ENCODE data around the gene TMPRSS4. TPM values are rescaled to one million over a fixed set of nuclear protein-coding genes. Genes with fewer than 3 reads are reported as not detected.

The TMPRSS4 gene
- total RNA-seq, 1 experiment from 2014 or later, result 1.5 TPM

- H3K4me1 ChIP-seq (ENCODE audit: control insufficient read depth in 1 of 2, insufficient read depth in 2 of 2, low read length in 2 of 2), result peaks cover 0 to 7% of the 10 kb centered on the region in 2 experiments; a peak in 1 of 4 replicates
- intact Hi-C loops (cut with micrococcal nuclease), result no loop called here
- H4K20me1 ChIP-seq (ENCODE audit: insufficient read depth), result no peaks in the 10 kb centered on the region
- H3K36me3 ChIP-seq (ENCODE audit: control insufficient read depth in 1 of 2, insufficient read depth in 2 of 2, low read length in 2 of 2), result no peaks in the 10 kb centered on the region
- no peaks in the 10 kb centered on the region for H3K9me2 ChIP-seq (ENCODE audit: insufficient read depth)
- TF ChIP-seq ATF3 (IDR thresholded peaks at IDR 0.05) (no peak), EZH2phosphoT487 (IDR thresholded peaks at IDR 0.05; ENCODE audit: borderline replicate concordance) (no peak), ELF1 (IDR thresholded peaks at IDR 0.05; ENCODE audit: borderline replicate concordance, low read depth) (no peak), CEBPB (IDR thresholded peaks at IDR 0.05; ENCODE audit: low read depth) (no peak)
- H3K27ac ChIP-seq (ENCODE audit: low read depth, low read length), result no peak overlapping the region
- no TSS peak for BruUV-seq (replicated peaks)
- no peak overlapping the region for H3K4me3 ChIP-seq (replicated peaks in 1 of 2; ENCODE audit: low read depth in 1 of 2, low read length in 2 of 2)
- no peak overlapping the region for H2AFZ ChIP-seq (ENCODE audit: low read depth, low read length, poor library complexity, severe bottlenecking)
- peak; percentile 25; the same call in 1 of the 2 replicates for ATAC-seq
- H3K4me2 ChIP-seq (ENCODE audit: low read length), result no peak overlapping the region
- ChIA-PET RAD21 (ENCODE audit: low non-redundant PET in 1 of 2, low total read pairs in 2 of 2, uncharacterized antibody in 2 of 2, unreplicated experiment in 2 of 2) (no interaction called here), POLR2A (no interaction called here), CTCF (no interaction called here)
- no peak overlapping the region for H3K9ac ChIP-seq (ENCODE audit: low read length)
- no peak for DNase-seq (ENCODE audit: low read depth, low spot score)
- H3K9me3 ChIP-seq (ENCODE audit: control insufficient read depth in 1 of 2, insufficient read depth in 1 of 2, low read depth in 1 of 2, low read length in 2 of 2), result no peaks in the 10 kb centered on the region
- H3K79me2 ChIP-seq (ENCODE audit: insufficient read depth, low read length), result no peaks in the 10 kb centered on the region
- no peaks in the 10 kb centered on the region for H3K27me3 ChIP-seq (ENCODE audit: insufficient read depth, low read length)
Observed at GRCh38 chr11:118059246-118059940, 17.5 kb upstream of the TMPRSS4 start.

- no TSS peak for BruUV-seq (replicated peaks)
- Histone ChIP-seq H3K4me1 (ENCODE audit: control insufficient read depth in 1 of 2, insufficient read depth in 2 of 2, low read length in 2 of 2) (peaks cover 0 to 7% of the 10 kb centered on the region in 2 experiments; a peak in 1 of 4 replicates), H3K27ac (ENCODE audit: low read depth, low read length) (no peak overlapping the region), H3K36me3 (ENCODE audit: control insufficient read depth in 1 of 2, insufficient read depth in 2 of 2, low read length in 2 of 2) (no peaks in the 10 kb centered on the region), H3K9me3 (ENCODE audit: control insufficient read depth in 1 of 2, insufficient read depth in 1 of 2, low read depth in 1 of 2, low read length in 2 of 2) (no peaks in the 10 kb centered on the region), H4K20me1 (ENCODE audit: insufficient read depth) (no peaks in the 10 kb centered on the region), H3K4me3 (replicated peaks in 1 of 2; ENCODE audit: low read depth in 1 of 2, low read length in 2 of 2) (no peak overlapping the region), H2AFZ (ENCODE audit: low read depth, low read length, poor library complexity, severe bottlenecking) (no peak overlapping the region), H3K79me2 (ENCODE audit: insufficient read depth, low read length) (no peaks in the 10 kb centered on the region), H3K27me3 (ENCODE audit: insufficient read depth, low read length) (no peaks in the 10 kb centered on the region), H3K9me2 (ENCODE audit: insufficient read depth) (no peaks in the 10 kb centered on the region), H3K9ac (ENCODE audit: low read length) (no peak overlapping the region), H3K4me2 (ENCODE audit: low read length) (no peak overlapping the region)
- ChIA-PET CTCF (interaction anchor here (1.1 kb wide), 1 partner anchor 113 kb away, joined by 3 read pairs; no protein-coding TSS in a partner anchor), POLR2A (no interaction called here), RAD21 (ENCODE audit: low non-redundant PET in 1 of 2, low total read pairs in 2 of 2, uncharacterized antibody in 2 of 2, unreplicated experiment in 2 of 2) (no interaction called here)
- ATAC-seq, result no peak
- intact Hi-C loops (cut with micrococcal nuclease), result no loop called here
- no peak for DNase-seq (ENCODE audit: low read depth, low spot score)
- TF ChIP-seq ATF3 (IDR thresholded peaks at IDR 0.05), result no peak
Observed at GRCh38 chr11:118060081-118060661, 16.7 kb upstream of the TMPRSS4 start.

Measured in HCT116 (cell line).